ENCODE results near the gene FOXL3. TPM values are rescaled to one million over a fixed set of nuclear protein-coding genes. Genes with fewer than 3 reads are reported as not detected.

The FOXL3 gene
- total and polyA plus RNA-seq, 2 experiments from 2014 or later: not detected

GRCh38 chr7:251446-252175 lies 38.4 kb upstream of the FOXL3 start:
- Histone ChIP-seq H3K4me2 (no peak overlapping the region), H3K4me1 (ENCODE audit: insufficient read depth) (no peaks in the 10 kb centered on the region), H2AFZ (no peak overlapping the region), H3K79me2 (replicated peaks; ENCODE audit: insufficient read depth) (no peaks in the 10 kb centered on the region), H3K27ac (ENCODE audit: low read depth) (no peak overlapping the region), H3K9me2 (ENCODE audit: insufficient read depth) (no peaks in the 10 kb centered on the region), H3K4me3 (no peak overlapping the region), H3K36me3 (ENCODE audit: insufficient read depth) (no peaks in the 10 kb centered on the region), H3F3A (replicated peaks; ENCODE audit: low read depth) (no peaks in the 10 kb centered on the region), H4K20me1 (replicated peaks; ENCODE audit: insufficient read depth) (no peaks in the 10 kb centered on the region), H3K27me3 (ENCODE audit: insufficient read depth) (no peaks in the 10 kb centered on the region)
- H3K27me3 Mint-ChIP-seq (ENCODE audit: insufficient read depth, low read depth, poor library complexity): peaks cover 8% of the 10 kb centered on the region
- H3K9me3 Mint-ChIP-seq: peaks cover 32% of the 10 kb centered on the region
- DNase-seq (ENCODE audit: low spot score) (no peak), ATAC-seq (no peak)
- H3K4me3 Mint-ChIP-seq: no peak overlapping the region
- no peaks in the 10 kb centered on the region for H3K4me1 Mint-ChIP-seq
- no peak for TF ChIP-seq STAT1 (IDR thresholded peaks at IDR 0.05; ENCODE audit: unreplicated experiment)
- TF ChIP-seq EZH2phosphoT487 (IDR thresholded peaks at IDR 0.05; ENCODE audit: unreplicated experiment): no peak
- TF ChIP-seq, protein P1, sequence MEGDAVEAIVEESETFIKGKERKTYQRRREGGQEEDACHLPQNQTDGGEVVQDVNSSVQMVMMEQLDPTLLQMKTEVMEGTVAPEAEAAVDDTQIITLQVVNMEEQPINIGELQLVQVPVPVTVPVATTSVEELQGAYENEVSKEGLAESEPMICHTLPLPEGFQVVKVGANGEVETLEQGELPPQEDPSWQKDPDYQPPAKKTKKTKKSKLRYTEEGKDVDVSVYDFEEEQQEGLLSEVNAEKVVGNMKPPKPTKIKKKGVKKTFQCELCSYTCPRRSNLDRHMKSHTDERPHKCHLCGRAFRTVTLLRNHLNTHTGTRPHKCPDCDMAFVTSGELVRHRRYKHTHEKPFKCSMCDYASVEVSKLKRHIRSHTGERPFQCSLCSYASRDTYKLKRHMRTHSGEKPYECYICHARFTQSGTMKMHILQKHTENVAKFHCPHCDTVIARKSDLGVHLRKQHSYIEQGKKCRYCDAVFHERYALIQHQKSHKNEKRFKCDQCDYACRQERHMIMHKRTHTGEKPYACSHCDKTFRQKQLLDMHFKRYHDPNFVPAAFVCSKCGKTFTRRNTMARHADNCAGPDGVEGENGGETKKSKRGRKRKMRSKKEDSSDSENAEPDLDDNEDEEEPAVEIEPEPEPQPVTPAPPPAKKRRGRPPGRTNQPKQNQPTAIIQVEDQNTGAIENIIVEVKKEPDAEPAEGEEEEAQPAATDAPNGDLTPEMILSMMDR (conservative IDR thresholded peaks at IDR 0.05; ENCODE audit: low read depth in 2 of 2): no peak
- TF ChIP-seq ETS1 (IDR thresholded peaks at IDR 0.05): no peak
- TF ChIP-seq CREB1 (CRISPR knock-in tag; IDR thresholded peaks at IDR 0.05; ENCODE audit: low read depth): no peak
- TF ChIP-seq REST (IDR thresholded peaks at IDR 0.05; ENCODE audit: unreplicated experiment): no peak
- TF ChIP-seq ZNF114 (CRISPR knock-in tag; IDR thresholded peaks at IDR 0.05): no peak
- no peak for TF ChIP-seq EZH2 (IDR thresholded peaks at IDR 0.05; ENCODE audit: low read depth, unreplicated experiment)
- H3K36me3 Mint-ChIP-seq (ENCODE audit: low read depth): peaks cover 74% of the 10 kb centered on the region
- H3K27ac Mint-ChIP-seq: no peak overlapping the region

Data from GM23338 (cell line).